HCT116 (cell line): ENCODE data around the gene ANKRD23. TPM values are rescaled to one million over a fixed set of nuclear protein-coding genes. Genes with fewer than 3 reads are reported as not detected.

Experiments used
- ATAC-seq: fragments of 200-7000 bp; cut with Tn5 transposase; 2 replicates; pipeline ENCODE4 v1.9.1; 2020; ENCODE audit warnings: mild to moderate bottlenecking, moderate library complexity
- BruUV-seq: library from RNA; stranded (reverse); fragments of 400-500 nt; replicated peaks from 2 replicates; lab custom pipeline; 2021; lab: Mats Ljungman, UMichigan
- CTCF ChIA-PET: fragments of 300-600 bp; sonication (Branson Sonifier 250); formaldehyde crosslinking; loops from one replicate; lab custom pipeline; 2021; ENCODE audit warnings: antibody characterized with exemption; lab: Charles Lee
- POLR2A ChIA-PET: fragments of 300-600, 350-600 bp; sonication (Branson Sonifier 250); formaldehyde crosslinking; loops from one replicate; lab custom pipeline; 2021; ENCODE audit warnings: antibody characterized with exemption; lab: Charles Lee
- RAD21 ChIA-PET, 2 experiments: fragments of 300-600 bp; sonication (Branson Sonifier 250); formaldehyde crosslinking; loops; one replicate each; lab custom pipeline; 2023; ENCODE audit warnings: low total read pairs in 2 of 2; ENCODE audit not compliant: uncharacterized antibody in 2 of 2, unreplicated experiment in 2 of 2, low non-redundant PET in 1 of 2; lab: Charles Lee
- DNase-seq: peaks from one replicate; pipeline ENCODE4 v3.0.0-alpha.2; 2010; ENCODE audit warnings: low read depth, low spot score
- H2AFZ ChIP-seq: fragments of 200-600 bp; shearing (Covaris generic), sonication (generic); 2 replicates; pipeline ENCODE4 v1.6.1; 2017; ENCODE audit warnings: low read depth, mixed run types, mixed read lengths, antibody characterized with exemption, low read length; ENCODE audit not compliant: poor library complexity, severe bottlenecking
- H3K27ac ChIP-seq: 2 replicates; pipeline ENCODE4 v1.5.1; 2012; ENCODE audit warnings: low read depth, low read length
- H3K27me3 ChIP-seq: fragments of 200-600 bp; sonication (generic); 2 replicates; pipeline ENCODE4 v1.6.1; 2016; ENCODE audit warnings: mixed run types, low read length, mixed read lengths; ENCODE audit not compliant: insufficient read depth
- H3K36me3 ChIP-seq, 2 experiments: fragments of 200-500 bp in 1 of 2; fragments of 200-600 bp in 1 of 2; sonication (Bioruptor generic) in 1 of 2; sonication (generic) in 1 of 2; 2 replicates each; pipeline versions ENCODE4 v1.5.1 to v1.6.1; 2014 to 2016; ENCODE audit warnings: low read length in 2 of 2, inconsistent platforms in 1 of 2, mixed read lengths in 1 of 2, mixed run types in 1 of 2; ENCODE audit not compliant: insufficient read depth in 2 of 2, control insufficient read depth in 1 of 2
- H3K4me1 ChIP-seq, 2 experiments: fragments of 200-600 bp in 1 of 2; sonication (generic) in 1 of 2; 2 replicates each; pipeline versions ENCODE4 v1.5.1 to v1.6.1; 2012 to 2017; ENCODE audit warnings: low read length in 2 of 2, inconsistent platforms in 1 of 2, mild to moderate bottlenecking in 1 of 2, mixed read lengths in 1 of 2, mixed run types in 1 of 2, moderate library complexity in 1 of 2; ENCODE audit not compliant: insufficient read depth in 2 of 2, control insufficient read depth in 1 of 2
- H3K4me2 ChIP-seq: fragments of 200-600 bp; sonication (generic); 2 replicates; pipeline ENCODE4 v1.6.1; 2017; ENCODE audit warnings: mixed run types, low read length, mixed read lengths
- H3K4me3 ChIP-seq, 2 experiments: fragments of 200-600 bp in 1 of 2; sonication (generic) in 1 of 2; replicated peaks in 1 of 2; 2 replicates each; pipeline ENCODE4 v1.5.1; 2011 to 2016; ENCODE audit warnings: low read length in 2 of 2, control low read depth in 1 of 2, low read depth in 1 of 2, mild to moderate bottlenecking in 1 of 2, mixed read lengths in 1 of 2, mixed run types in 1 of 2
- H3K79me2 ChIP-seq: fragments of 200-600 bp; sonication (generic); 2 replicates; pipeline ENCODE4 v1.6.1; 2017; ENCODE audit warnings: mild to moderate bottlenecking, mixed run types, low read length, moderate library complexity, mixed read lengths; ENCODE audit not compliant: insufficient read depth
- H3K9ac ChIP-seq: fragments of 200-600 bp; sonication (generic); 2 replicates; pipeline ENCODE4 v1.6.1; 2016; ENCODE audit warnings: low read length, mixed read lengths
- H3K9me2 ChIP-seq: fragments of 200-600 bp; sonication (generic), shearing (Covaris generic); 2 replicates; pipeline ENCODE4 v1.6.1; 2017; ENCODE audit warnings: mixed run types, mild to moderate bottlenecking, moderate library complexity; ENCODE audit not compliant: insufficient read depth
- H3K9me3 ChIP-seq, 2 experiments: fragments of 200-500 bp in 1 of 2; fragments of 200-600 bp in 1 of 2; sonication (Bioruptor generic) in 1 of 2; sonication (generic) in 1 of 2; 2 replicates each; pipeline ENCODE4 v1.6.1; 2014 to 2017; ENCODE audit warnings: low read length in 2 of 2, mixed read lengths in 2 of 2, inconsistent platforms in 1 of 2, low read depth in 1 of 2, mild to moderate bottlenecking in 1 of 2, mixed run types in 1 of 2, moderate library complexity in 1 of 2; ENCODE audit not compliant: control insufficient read depth in 1 of 2, insufficient read depth in 1 of 2
- H4K20me1 ChIP-seq: fragments of 200-600 bp; sonication (generic), shearing (Covaris generic); 2 replicates; pipeline ENCODE4 v1.6.1; 2017; ENCODE audit warnings: mixed run types, mild to moderate bottlenecking, moderate library complexity; ENCODE audit not compliant: insufficient read depth
- CTCF ChIP-seq, 3 experiments: fragments of 200-600 bp in 1 of 3; sonication (generic) in 1 of 3; IDR thresholded peaks in 2 of 3; conservative IDR thresholded peaks in 1 of 3; 2 replicates each; pipeline ENCODE4 v1.5.1; 2012 to 2017; ENCODE audit warnings: low read depth in 2 of 3, low read length in 2 of 3, antibody characterized with exemption in 1 of 3, borderline replicate concordance in 1 of 3, control low read depth in 1 of 3, mild to moderate bottlenecking in 1 of 3, mixed read lengths in 1 of 3, mixed run types in 1 of 3, moderate library complexity in 1 of 3; ENCODE audit not compliant: insufficient read depth in 1 of 3
- ELF1 ChIP-seq: IDR thresholded peaks from 2 replicates; pipeline ENCODE4 v1.6.1; 2012; ENCODE audit warnings: low read depth, borderline replicate concordance
- EZH2 ChIP-seq: fragments of 200-600 bp; sonication (generic); IDR thresholded peaks from 2 replicates; pipeline ENCODE4 v1.6.1; 2017; ENCODE audit warnings: antibody characterized with exemption, mixed run types
- EZH2phosphoT487 ChIP-seq: fragments of 200-600 bp; IDR thresholded peaks from 2 replicates; pipeline ENCODE4 v1.6.1; 2018; ENCODE audit warnings: antibody characterized with exemption, borderline replicate concordance
- FOSL1 ChIP-seq: IDR thresholded peaks from 2 replicates; pipeline ENCODE4 v1.6.1; 2012; ENCODE audit warnings: low read depth
- JUND ChIP-seq: IDR thresholded peaks from 2 replicates; pipeline ENCODE4 v1.6.1; 2012
- MAX ChIP-seq: IDR thresholded peaks from 2 replicates; pipeline ENCODE4 v1.6.1; 2012
- POLR2A ChIP-seq: IDR thresholded peaks from 2 replicates; pipeline ENCODE4 v1.7.0; 2011; ENCODE audit warnings: borderline replicate concordance; ENCODE audit not compliant: insufficient read depth, insufficient read length; ENCODE audit errors: extremely low read depth
- POLR2AphosphoS5 ChIP-seq: IDR thresholded peaks from 2 replicates; pipeline ENCODE4 v1.6.1; 2011; ENCODE audit warnings: mild to moderate bottlenecking, low read depth, low read length, moderate library complexity
- RAD21 ChIP-seq: IDR thresholded peaks from 2 replicates; pipeline ENCODE4 v1.6.1; 2012; ENCODE audit warnings: low read depth, mild to moderate bottlenecking
- REST ChIP-seq: IDR thresholded peaks from 2 replicates; pipeline ENCODE4 v1.6.1; 2012; ENCODE audit warnings: low read depth
- SIN3A ChIP-seq: IDR thresholded peaks from 2 replicates; pipeline ENCODE4 v1.6.1; 2012; ENCODE audit warnings: low read depth
- SP1 ChIP-seq: IDR thresholded peaks from 2 replicates; pipeline ENCODE4 v1.6.1; 2012; ENCODE audit warnings: low read depth
- SRF ChIP-seq: IDR thresholded peaks from 2 replicates; pipeline ENCODE4 v1.6.1; 2012; ENCODE audit warnings: low read depth
- TCF7L2 ChIP-seq: IDR thresholded peaks from 2 replicates; pipeline ENCODE4 v1.7.0; 2011; ENCODE audit warnings: borderline replicate concordance, inconsistent platforms; ENCODE audit not compliant: insufficient read depth, insufficient read length; ENCODE audit errors: extremely low read depth
- ZBTB33 ChIP-seq: IDR thresholded peaks from 2 replicates; pipeline ENCODE4 v1.6.1; 2011; ENCODE audit warnings: mild to moderate bottlenecking, low read length, moderate library complexity; ENCODE audit not compliant: insufficient replicate concordance; ENCODE audit errors: extremely low read depth
- ZFX ChIP-seq: fragments of 450-650 bp; IDR thresholded peaks from 2 replicates; pipeline ENCODE4 v1.6.1; 2017
- ZNF274 ChIP-seq: fragments of 200-500 bp; sonication (Bioruptor generic); IDR thresholded peaks from 2 replicates; pipeline ENCODE4 v1.6.1; 2014; ENCODE audit warnings: mild to moderate bottlenecking, low read depth, low read length, inconsistent platforms
- intact Hi-C: fragments of 100-400 bp; cut with micrococcal nuclease; formaldehyde crosslinking; loops from 2 replicates; pipeline ENCODE4 v1.10.0; 2022
- total RNA-seq: library from RNA; stranded (reverse); gene quantifications from one replicate; pipeline ENCODE4 v1.2.1, GENCODE V29; 2021; ENCODE audit not compliant: unreplicated experiment

ANKRD23 gene
- total RNA-seq, 1 experiment from 2014 or later: 1.4 TPM

- no peak for TF ChIP-seq TCF7L2
- no peak for TF ChIP-seq EZH2phosphoT487
These were observed 31.9 kb downstream of the ANKRD23 start (continued) for GRCh38 chr2:96811917-96812316.

- H3K9me2 ChIP-seq: no peaks in the 10 kb centered on the region
- H3K4me3 ChIP-seq: no peak overlapping the region
- BruUV-seq: no TSS peak
- no peak overlapping the region for H3K9ac ChIP-seq
- ChIA-PET POLR2A (interaction anchor here (0.6 kb wide), 1 partner anchor 62 kb away, joined by 4 read pairs; no protein-coding TSS in a partner anchor), RAD21 (no interaction called here)
- no peaks in the 10 kb centered on the region; a peak in 1 of 4 replicates for H3K36me3 ChIP-seq
- H3K4me1 ChIP-seq: peaks cover 2 to 9% of the 10 kb centered on the region in 2 experiments; a peak in 1 of 4 replicates
- DNase-seq: no peak
- no peaks in the 10 kb centered on the region for H3K79me2 ChIP-seq
- TF ChIP-seq TCF7L2 (no peak), SRF (no peak), ZNF274 (no peak), SIN3A (no peak), SP1 (no peak), CTCF (IDR thresholded peaks at IDR 0.05 in 2 of 3, conservative IDR thresholded peaks at IDR 0.05 in 1 of 3; ENCODE audit: borderline replicate concordance in 1 of 3, insufficient read depth in 1 of 3, low read depth in 2 of 3, low read length in 2 of 3) (no peak), EZH2 (no peak), ZBTB33 (no peak), REST (no peak), RAD21 (no peak), FOSL1 (no peak), ELF1 (no peak), POLR2AphosphoS5 (no peak), POLR2A (no peak), MAX (no peak), ZFX (no peak), EZH2phosphoT487 (no peak), JUND (no peak)
- TF ChIP-seq, all 23 proteins: peak for 0
- CTCF ChIA-PET: no interaction called here
- no peak overlapping the region for H3K27ac ChIP-seq
- intact Hi-C loops: no loop called here
- H2AFZ ChIP-seq: no peak overlapping the region
- H3K9me3 ChIP-seq: no peaks in the 10 kb centered on the region
- no peak overlapping the region for H3K4me2 ChIP-seq
- H4K20me1 ChIP-seq: no peaks in the 10 kb centered on the region
- ATAC-seq: no peak
- no peaks in the 10 kb centered on the region for H3K27me3 ChIP-seq
These were observed 33.0 kb downstream of the ANKRD23 start for GRCh38 chr2:96810783-96811192.
